ENCODE measurements around the gene IRF8. TPM values are rescaled to one million over a fixed set of nuclear protein-coding genes. Genes with fewer than 3 reads are reported as not detected.

The IRF8 gene
- polyA plus RNA-seq, 1 experiment = not detected

GRCh38 chr16:85862476-85863383 lies 36.2 kb upstream of the IRF8 start:
- H3K36me3 ChIP-seq (ENCODE audit: control insufficient read depth, insufficient read depth, low read length) = no peaks in the 10 kb centered on the region
- CTCF ChIA-PET = interaction anchor here (0.7 to 0.9 kb wide), 2 partner anchors 9 to 50 kb away, joined by 3 to 4 read pairs; no protein-coding TSS in a partner anchor
- peaks cover 7% of the 10 kb centered on the region for H3K27me3 ChIP-seq (ENCODE audit: control insufficient read depth, insufficient read depth, low read length)

GRCh38 chr16:85863384-85863774 lies 35.6 kb upstream of the IRF8 start:
- peaks cover 6% of the 10 kb centered on the region for H3K27me3 ChIP-seq (ENCODE audit: control insufficient read depth, insufficient read depth, low read length)
- CTCF ChIA-PET = interaction anchor here (0.9 kb wide), 1 partner anchor 10 kb away, joined by 4 read pairs; no protein-coding TSS in a partner anchor
- H3K36me3 ChIP-seq (ENCODE audit: control insufficient read depth, insufficient read depth, low read length) = no peaks in the 10 kb centered on the region
- DNase-seq (ENCODE audit: low read depth) = no peak
- no peak for TF ChIP-seq CTCF (IDR thresholded peaks at IDR 0.05; ENCODE audit: insufficient read depth, low read depth, low read length)
- no peak overlapping the region for H3K4me3 ChIP-seq (ENCODE audit: low read depth, low read length)
- POLR2A ChIA-PET = no interaction called here

More at GRCh38 chr16:85862476-85863383, 36.2 kb upstream of the IRF8 start:
- TF ChIP-seq CTCF (IDR thresholded peaks at IDR 0.05; ENCODE audit: insufficient read depth, low read depth, low read length) = 0 out of 2 replicates have a peak, but pooled peaks have one; percentile 2
- no peak for DNase-seq (ENCODE audit: low read depth)
- POLR2A ChIA-PET = interaction anchor here (0.6 kb wide), 1 partner anchor 56 kb away, joined by 4 read pairs; no protein-coding TSS in a partner anchor
- H3K4me3 ChIP-seq (ENCODE audit: low read depth, low read length) = no peak overlapping the region

GRCh38 chr16:85864965-85865364 lies 34.0 kb upstream of the IRF8 start:
- no peak for DNase-seq (ENCODE audit: low read depth)
- POLR2A ChIA-PET = no interaction called here
- Histone ChIP-seq H3K27me3 (ENCODE audit: control insufficient read depth, insufficient read depth, low read length) (peaks cover 8% of the 10 kb centered on the region), H3K36me3 (ENCODE audit: control insufficient read depth, insufficient read depth, low read length) (no peaks in the 10 kb centered on the region), H3K4me3 (ENCODE audit: low read depth, low read length) (no peak overlapping the region)
- no peak for TF ChIP-seq CTCF (IDR thresholded peaks at IDR 0.05; ENCODE audit: insufficient read depth, low read depth, low read length)
- CTCF ChIA-PET = no interaction called here

- Histone ChIP-seq H3K4me3 (ENCODE audit: low read depth, low read length) (no peak overlapping the region), H3K36me3 (ENCODE audit: control insufficient read depth, insufficient read depth, low read length) (no peaks in the 10 kb centered on the region), H3K27me3 (ENCODE audit: control insufficient read depth, insufficient read depth, low read length) (peaks cover 12% of the 10 kb centered on the region)
- no peak for TF ChIP-seq CTCF (IDR thresholded peaks at IDR 0.05; ENCODE audit: insufficient read depth, low read depth, low read length)
- POLR2A ChIA-PET = no interaction called here
- CTCF ChIA-PET = no interaction called here
- DNase-seq (ENCODE audit: low read depth) = no peak
Measured at GRCh38 chr16:85867189-85867588, 31.8 kb upstream of the IRF8 start.

- TF ChIP-seq CTCF (IDR thresholded peaks at IDR 0.05; ENCODE audit: insufficient read depth, low read depth, low read length) = no peak
- H3K4me3 ChIP-seq (ENCODE audit: low read depth, low read length) = no peak overlapping the region
- H3K27me3 ChIP-seq (ENCODE audit: control insufficient read depth, insufficient read depth, low read length) = peaks cover 14% of the 10 kb centered on the region
- no peak for DNase-seq (ENCODE audit: low read depth)
- CTCF ChIA-PET = no interaction called here
- no peaks in the 10 kb centered on the region for H3K36me3 ChIP-seq (ENCODE audit: control insufficient read depth, insufficient read depth, low read length)
- POLR2A ChIA-PET = no interaction called here
Measured at GRCh38 chr16:85868495-85868894, 30.5 kb upstream of the IRF8 start.
